HT1080 (cell line): ENCODE data around the gene CRADD. TPM values are rescaled to one million over a fixed set of nuclear protein-coding genes. Genes with fewer than 3 reads are reported as not detected.

ENCODE experiments used
- DNase-seq: peaks from one replicate; pipeline ENCODE4 v3.0.0-alpha.2; 2015; ENCODE audit warnings: low read depth
- total RNA-seq: library from RNA; depleted of rRNA; stranded (reverse); fragments of >200 nt; shearing (Covaris generic); gene quantifications from 2 replicates; pipeline ENCODE4 v1.2.3, GENCODE V29; 2014

The CRADD gene
- total RNA-seq, 1 experiment from 2014 or later = 21.4 TPM

- DNase-seq = no peak
These were observed 128.6 kb downstream of the CRADD start for GRCh38 chr12:93805736-93806141.

GRCh38 chr12:93807354-93807753, 130.2 kb downstream of the CRADD start:
- DNase-seq = no peak

DNA sequence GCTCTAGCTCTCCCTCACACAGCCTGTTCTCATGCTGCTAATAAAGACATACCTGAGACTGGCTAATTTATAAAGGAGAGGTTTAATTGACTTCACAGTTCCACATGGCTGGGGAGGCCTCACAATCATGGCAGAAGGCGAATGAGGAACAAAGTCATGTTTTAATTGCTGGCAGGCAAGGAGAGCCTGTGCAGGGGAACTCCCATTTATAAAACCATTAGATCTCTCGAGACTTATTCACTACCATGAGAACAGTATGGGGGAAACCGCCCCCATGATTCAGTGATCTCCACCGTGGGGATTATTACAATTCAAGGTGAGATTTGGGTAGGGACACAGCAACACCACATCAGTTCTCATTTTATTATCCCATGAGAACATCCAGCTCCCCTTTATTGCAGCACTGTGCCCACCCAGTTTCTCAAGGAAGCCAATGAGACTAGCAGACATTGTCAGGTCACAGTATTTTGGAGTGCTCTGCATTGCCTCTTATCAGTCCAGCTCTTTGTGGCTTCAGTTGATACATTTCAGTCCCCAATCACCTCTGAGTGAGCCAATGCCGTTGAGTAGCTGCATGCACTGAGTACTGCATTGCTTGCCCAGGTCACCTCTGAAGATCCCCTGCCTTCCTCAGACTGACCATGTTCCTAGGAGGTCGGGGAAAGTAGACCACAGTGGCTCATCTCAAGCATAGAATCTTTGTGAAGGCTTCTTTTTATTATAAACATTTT, 131.2 kb downstream of the CRADD start:
- DNase-seq = no peak

- DNase-seq = no peak
These were observed 135.5 kb downstream of the CRADD start for GRCh38 chr12:93812626-93813025.

GRCh38 chr12:93813186-93813585, 136.0 kb downstream of the CRADD start:
- DNase-seq = no peak

DNA sequence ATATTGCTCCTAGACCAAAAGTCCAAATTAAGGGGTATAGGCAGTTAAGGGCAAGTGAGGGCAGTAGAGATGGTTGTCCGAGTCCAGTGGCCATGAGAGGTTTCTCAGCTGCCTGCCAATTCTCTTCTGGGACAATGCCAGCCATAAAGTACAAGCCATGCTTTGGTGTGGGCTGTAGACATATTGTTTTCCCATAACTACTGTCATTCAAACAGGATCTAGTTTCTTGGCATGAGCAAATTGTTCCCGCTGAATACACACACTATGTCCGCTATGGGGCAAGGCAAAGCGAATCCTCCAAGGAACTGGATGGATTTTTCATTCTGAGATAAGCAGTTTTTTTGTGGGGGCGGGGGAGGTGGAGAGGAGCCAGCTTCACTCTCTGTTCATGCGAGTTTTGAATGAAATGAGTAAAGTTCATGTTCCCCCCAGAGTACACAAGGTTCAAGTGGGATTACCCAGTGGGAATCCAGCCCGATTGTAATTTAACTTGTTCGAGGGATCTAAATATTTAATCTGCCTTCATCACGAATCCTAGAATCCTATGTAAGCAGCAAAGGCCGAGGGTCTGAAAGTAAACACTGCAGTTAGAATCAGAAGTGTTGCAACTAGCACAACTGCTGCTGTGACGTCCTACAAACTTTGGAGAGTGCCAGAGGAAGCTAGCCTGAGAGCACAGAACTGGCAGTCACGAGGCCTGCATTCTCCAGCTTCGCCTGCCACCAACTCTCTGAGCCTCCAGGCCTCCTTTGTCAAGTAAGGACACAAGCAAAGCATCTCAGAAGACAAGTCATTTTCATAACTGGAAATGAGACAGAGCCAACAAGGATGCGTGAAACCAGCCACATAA, 137.0 kb downstream of the CRADD start:
- no peak for DNase-seq

- DNase-seq = no peak
These were observed 141.4 kb downstream of the CRADD start for GRCh38 chr12:93818488-93819049.

DNA sequence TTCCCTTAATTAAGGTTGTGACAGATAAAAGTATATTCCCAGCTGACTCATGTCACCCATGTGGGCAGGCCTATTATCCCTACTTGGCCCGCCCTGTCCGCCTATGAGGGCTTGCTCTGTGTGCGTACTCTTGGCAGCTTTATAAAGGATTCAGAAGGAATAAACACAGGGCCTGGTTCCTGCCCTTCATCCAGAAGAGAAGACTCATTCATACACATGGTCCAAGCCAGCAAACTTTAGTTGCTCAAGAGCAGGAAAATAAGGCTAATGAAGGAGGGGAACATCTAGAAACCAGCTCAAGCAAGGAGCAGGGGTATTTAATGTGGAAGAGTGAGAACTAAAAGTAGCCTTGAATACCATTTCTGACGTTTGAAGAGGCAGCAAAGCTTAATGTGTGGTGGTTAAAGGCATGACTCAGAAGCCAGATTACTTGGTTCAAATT, 141.9 kb downstream of the CRADD start:
- DNase-seq = no peak

- DNase-seq = no peak
These were observed 146.6 kb downstream of the CRADD start for GRCh38 chr12:93823616-93824391.

GRCh38 chr12:93824514-93825500, 147.6 kb downstream of the CRADD start:
- no peak for DNase-seq

GRCh38 chr12:93825501-93825888, 148.3 kb downstream of the CRADD start:
- no peak for DNase-seq

DNA sequence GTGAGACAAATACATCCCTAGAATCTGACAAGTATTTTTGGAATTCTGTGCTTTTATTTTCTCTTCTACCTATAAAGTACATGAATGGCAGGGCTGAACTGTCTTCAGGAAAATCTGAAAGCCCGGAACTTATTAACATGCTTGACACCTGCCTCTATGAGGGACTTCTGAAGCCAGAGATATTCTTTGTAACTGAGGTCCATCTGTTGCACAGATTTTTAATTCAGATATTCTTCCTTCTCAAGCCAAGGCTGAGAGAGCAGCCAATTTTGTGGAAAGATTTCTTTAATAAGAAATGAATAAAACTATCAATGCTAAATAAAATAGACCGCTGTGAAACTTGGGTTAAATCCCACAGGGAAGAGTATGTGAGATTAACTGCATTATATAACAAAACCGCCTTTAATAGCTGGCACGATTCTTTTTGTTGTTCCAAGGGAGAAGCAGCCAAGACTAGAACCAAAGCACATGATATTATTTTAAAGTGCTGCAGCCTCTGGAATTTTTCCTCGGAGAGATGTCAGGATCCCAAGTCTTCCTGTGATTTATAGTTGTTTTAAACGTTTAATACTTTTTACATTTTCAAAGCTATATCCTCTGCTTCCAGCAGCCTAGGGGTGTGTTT, 148.9 kb downstream of the CRADD start:
- no peak for DNase-seq

- no peak for DNase-seq
These were observed 150.0 kb downstream of the CRADD start for GRCh38 chr12:93827179-93827578.

DNA sequence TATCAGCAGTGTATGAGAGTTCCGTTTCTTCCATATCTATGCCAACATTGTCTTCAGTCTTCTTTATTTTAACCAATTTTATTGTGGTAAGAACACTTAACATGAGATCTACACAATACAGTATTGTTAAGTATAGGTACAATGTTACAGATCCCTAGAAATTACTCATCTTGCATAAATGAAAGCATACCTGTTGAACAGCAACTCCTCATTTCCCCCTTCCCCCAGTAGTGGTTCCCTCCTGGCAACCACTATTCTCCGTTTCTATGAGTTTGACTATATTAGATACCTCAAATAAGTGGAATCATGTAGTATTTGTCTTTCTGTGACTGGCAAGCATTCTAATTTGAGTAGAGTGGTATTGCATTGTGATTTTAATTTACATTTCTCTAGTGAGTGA, 150.5 kb downstream of the CRADD start:
- no peak for DNase-seq

- no peak for DNase-seq
These were observed 151.8 kb downstream of the CRADD start for GRCh38 chr12:93829016-93829415.

GRCh38 chr12:93831374-93831773, 154.2 kb downstream of the CRADD start:
- no peak for DNase-seq

GRCh38 chr12:93832131-93832530, 155.0 kb downstream of the CRADD start:
- no peak for DNase-seq

GRCh38 chr12:93833946-93834345, 156.8 kb downstream of the CRADD start:
- no peak for DNase-seq

DNA sequence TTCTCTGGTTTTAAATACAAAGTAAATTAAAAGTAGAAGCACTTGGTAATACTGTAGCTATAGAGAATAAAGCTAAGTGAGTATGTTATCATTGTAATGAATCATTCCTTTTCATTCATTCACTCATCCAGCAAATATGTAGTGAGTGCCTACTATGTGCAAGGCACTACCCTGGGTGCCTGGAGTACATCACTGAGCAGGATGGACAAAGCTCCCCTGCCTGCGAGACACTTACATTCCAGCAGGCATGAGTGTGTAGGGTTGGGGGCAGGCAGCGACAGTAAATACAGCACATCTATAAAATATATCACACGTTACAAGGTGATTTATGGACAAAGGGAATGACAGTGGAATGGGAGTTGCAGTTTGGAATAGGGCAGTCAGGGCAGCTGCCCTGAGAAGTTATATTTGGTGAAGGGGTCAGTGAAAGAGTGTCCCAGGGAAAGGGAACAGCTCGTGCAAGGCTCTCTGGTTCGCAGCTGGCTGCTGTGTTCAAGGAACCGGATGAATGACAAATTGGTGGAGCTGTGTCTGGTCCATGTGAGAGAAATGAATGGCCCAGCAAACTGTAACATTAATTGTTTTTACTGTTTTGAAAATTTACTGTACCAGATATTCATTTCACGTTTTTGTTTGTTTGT, 159.6 kb downstream of the CRADD start:
- no peak for DNase-seq
